ENCODE results near the gene OR6Q1. TPM values are rescaled to one million over a fixed set of nuclear protein-coding genes. Genes with fewer than 3 reads are reported as not detected.

Gene OR6Q1
- polyA plus RNA-seq, 4 donors, result not detected

GRCh38 chr11:58060939-58061672 lies 30.4 kb downstream of the OR6Q1 start:
- DNase-seq (peak; percentile 65 to 77), FAIRE-seq (no peak)
- Histone ChIP-seq H3K27me3 (ENCODE audit: control insufficient read depth in 3 of 3, insufficient read depth in 3 of 3, low read length in 3 of 3) (peaks cover 0 to 2% (median 0%) of the 10 kb centered on the region in 3 donors), H3K4me3 (ENCODE audit: low read depth in 1 of 3, low read length in 3 of 3) (no peak overlapping the region), H3K4me1 (ENCODE audit: control insufficient read depth in 3 of 3, insufficient read depth in 2 of 3, low read depth in 1 of 3, low read length in 2 of 3) (peaks cover 3 to 10% (median 5%) of the 10 kb centered on the region in 3 donors), H3K9me3 (ENCODE audit: control insufficient read depth in 2 of 2, insufficient read depth in 1 of 2, low read depth in 1 of 2, low read length in 1 of 2) (no peaks in the 10 kb centered on the region), H3K36me3 (ENCODE audit: control insufficient read depth in 3 of 3, insufficient read depth in 2 of 3, low read depth in 1 of 3, low read length in 3 of 3) (no peaks in the 10 kb centered on the region), H3K27ac (ENCODE audit: low read depth in 1 of 3, low read length in 2 of 3) (peak overlapping the region in 1 of 3 donors; percentile 8)
- WGBS, 3 donors, result 42 to 56% (median 44%) methylated on average over 6 of the region's 6 CpGs

GRCh38 chr11:58061813-58062212 lies 31.1 kb downstream of the OR6Q1 start:
- DNase-seq, result no peak
- WGBS, 3 donors, result 53 to 76% (median 71%) methylated on average over 6 of the region's 6 CpGs
- no peaks in the 10 kb centered on the region for H3K9me3 ChIP-seq (ENCODE audit: control insufficient read depth in 2 of 2, insufficient read depth in 1 of 2, low read depth in 1 of 2, low read length in 1 of 2)
- no peaks in the 10 kb centered on the region for H3K36me3 ChIP-seq (ENCODE audit: control insufficient read depth in 3 of 3, insufficient read depth in 2 of 3, low read depth in 1 of 3, low read length in 3 of 3)
- peaks cover 0 to 2% (median 0%) of the 10 kb centered on the region in 3 donors for H3K27me3 ChIP-seq (ENCODE audit: control insufficient read depth in 3 of 3, insufficient read depth in 3 of 3, low read length in 3 of 3)
- FAIRE-seq, result no peak
- no peak overlapping the region for H3K4me3 ChIP-seq (ENCODE audit: low read depth in 1 of 3, low read length in 3 of 3)
- no peak overlapping the region for H3K27ac ChIP-seq (ENCODE audit: low read depth in 1 of 3, low read length in 2 of 3)
- peaks cover 3 to 10% (median 5%) of the 10 kb centered on the region in 3 donors for H3K4me1 ChIP-seq (ENCODE audit: control insufficient read depth in 3 of 3, insufficient read depth in 2 of 3, low read depth in 1 of 3, low read length in 2 of 3)

- DNase-seq, result no peak
- peaks cover 0 to 2% (median 0%) of the 10 kb centered on the region in 3 donors for H3K27me3 ChIP-seq (ENCODE audit: control insufficient read depth in 3 of 3, insufficient read depth in 3 of 3, low read length in 3 of 3)
- 46 to 63% (median 55%) methylated on average over 5 of the region's 5 CpGs for WGBS, 3 donors
- no peak overlapping the region for H3K4me3 ChIP-seq (ENCODE audit: low read depth in 1 of 3, low read length in 3 of 3)
- no peaks in the 10 kb centered on the region for H3K4me1 ChIP-seq (ENCODE audit: control insufficient read depth in 3 of 3, insufficient read depth in 2 of 3, low read depth in 1 of 3, low read length in 2 of 3)
- H3K27ac ChIP-seq (ENCODE audit: low read depth in 1 of 3, low read length in 2 of 3), result no peak overlapping the region
- H3K36me3 ChIP-seq (ENCODE audit: control insufficient read depth in 3 of 3, insufficient read depth in 2 of 3, low read depth in 1 of 3, low read length in 3 of 3), result no peaks in the 10 kb centered on the region
- FAIRE-seq, result no peak
- no peaks in the 10 kb centered on the region for H3K9me3 ChIP-seq (ENCODE audit: control insufficient read depth in 2 of 2, insufficient read depth in 1 of 2, low read depth in 1 of 2, low read length in 1 of 2)
These were observed 36.9 kb downstream of the OR6Q1 start for GRCh38 chr11:58067685-58068084.

GRCh38 chr11:58068655-58069054 lies 37.9 kb downstream of the OR6Q1 start:
- Histone ChIP-seq H3K4me1 (ENCODE audit: control insufficient read depth in 3 of 3, insufficient read depth in 2 of 3, low read depth in 1 of 3, low read length in 2 of 3) (no peaks in the 10 kb centered on the region), H3K9me3 (ENCODE audit: control insufficient read depth in 2 of 2, insufficient read depth in 1 of 2, low read depth in 1 of 2, low read length in 1 of 2) (no peaks in the 10 kb centered on the region), H3K27ac (ENCODE audit: low read depth in 1 of 3, low read length in 2 of 3) (no peak overlapping the region), H3K4me3 (ENCODE audit: low read depth in 1 of 3, low read length in 3 of 3) (no peak overlapping the region), H3K27me3 (ENCODE audit: control insufficient read depth in 3 of 3, insufficient read depth in 3 of 3, low read length in 3 of 3) (peaks cover 0 to 2% (median 0%) of the 10 kb centered on the region in 3 donors), H3K36me3 (ENCODE audit: control insufficient read depth in 3 of 3, insufficient read depth in 2 of 3, low read depth in 1 of 3, low read length in 3 of 3) (no peaks in the 10 kb centered on the region)
- no peak for DNase-seq
- 85 to 89% (median 87%) methylated on average over 6 of the region's 6 CpGs for WGBS, 3 donors
- FAIRE-seq, result no peak

- no peaks in the 10 kb centered on the region for H3K4me1 ChIP-seq (ENCODE audit: control insufficient read depth in 3 of 3, insufficient read depth in 2 of 3, low read depth in 1 of 3, low read length in 2 of 3)
- no peak overlapping the region for H3K4me3 ChIP-seq (ENCODE audit: low read depth in 1 of 3, low read length in 3 of 3)
- no peaks in the 10 kb centered on the region for H3K9me3 ChIP-seq (ENCODE audit: control insufficient read depth in 2 of 2, insufficient read depth in 1 of 2, low read depth in 1 of 2, low read length in 1 of 2)
- FAIRE-seq (no peak), DNase-seq (no peak)
- WGBS, 3 donors, result 81 to 89% (median 86%) methylated on average over 1 of the region's 1 CpG
- no peaks in the 10 kb centered on the region for H3K27me3 ChIP-seq (ENCODE audit: control insufficient read depth in 3 of 3, insufficient read depth in 3 of 3, low read length in 3 of 3)
- H3K36me3 ChIP-seq (ENCODE audit: control insufficient read depth in 3 of 3, insufficient read depth in 2 of 3, low read depth in 1 of 3, low read length in 3 of 3), result no peaks in the 10 kb centered on the region
- H3K27ac ChIP-seq (ENCODE audit: low read depth in 1 of 3, low read length in 2 of 3), result no peak overlapping the region
These were observed 39.8 kb downstream of the OR6Q1 start for GRCh38 chr11:58070585-58070984.

- H3K4me3 ChIP-seq (ENCODE audit: low read depth in 1 of 3, low read length in 3 of 3), result no peak overlapping the region
- DNase-seq (peak in 1 of 2 donors; percentile 47), FAIRE-seq (no peak)
- no peaks in the 10 kb centered on the region for H3K36me3 ChIP-seq (ENCODE audit: control insufficient read depth in 3 of 3, insufficient read depth in 2 of 3, low read depth in 1 of 3, low read length in 3 of 3)
- whole genome bisulfite sequencing, 3 donors, result 9 to 28% (median 17%) methylated on average over 2 of the region's 2 CpGs
- H3K9me3 ChIP-seq (ENCODE audit: control insufficient read depth in 2 of 2, insufficient read depth in 1 of 2, low read depth in 1 of 2, low read length in 1 of 2), result no peaks in the 10 kb centered on the region
- no peak overlapping the region for H3K27ac ChIP-seq (ENCODE audit: low read depth in 1 of 3, low read length in 2 of 3)
- H3K4me1 ChIP-seq (ENCODE audit: control insufficient read depth in 3 of 3, insufficient read depth in 2 of 3, low read depth in 1 of 3, low read length in 2 of 3), result no peaks in the 10 kb centered on the region
- no peaks in the 10 kb centered on the region for H3K27me3 ChIP-seq (ENCODE audit: control insufficient read depth in 3 of 3, insufficient read depth in 3 of 3, low read length in 3 of 3)
These were observed 45.0 kb downstream of the OR6Q1 start for GRCh38 chr11:58075781-58076180.

Other genes with a start within 250 kb of the OR6Q1 start
- not detected for gene OR9Q1, start 7.1 kb upstream of the OR6Q1 start, polyA plus RNA-seq
- not detected for gene OR9I1, start 94.6 kb downstream of the OR6Q1 start, polyA plus RNA-seq
- gene OR9Q2, start 158.1 kb downstream of the OR6Q1 start, polyA plus RNA-seq, result not detected
- not detected for gene OR1S2, start 173.2 kb downstream of the OR6Q1 start, polyA plus RNA-seq
- gene OR1S1, start 181.8 kb downstream of the OR6Q1 start, polyA plus RNA-seq, result not detected
- under 1 TPM in 1 of 4 donors, not detected in 3; 0.04 TPM for gene OR10Q1, start 198.0 kb downstream of the OR6Q1 start, polyA plus RNA-seq
- gene OR10W1, start 237.3 kb downstream of the OR6Q1 start, polyA plus RNA-seq, result not detected